ENCODE measurements around the gene EFCAB12. TPM values are rescaled to one million over a fixed set of nuclear protein-coding genes. Genes with fewer than 3 reads are reported as not detected.
"Not testable (repeated sequence)": the region's sequence is repeated elsewhere in the genome, so short reads cannot be mapped to it uniquely, and the experiment has no call there.

The EFCAB12 gene
- total RNA-seq, 2 experiments from 2014 or later = 1.1 to 2.5 TPM

- Histone ChIP-seq H4K20me1 (ENCODE audit: insufficient read depth, low read length) (no peaks in the 10 kb centered on the region), H3K9me3 (ENCODE audit: low read length) (no peaks in the 10 kb centered on the region), H3K27ac (ENCODE audit: low read depth, low read length, poor library complexity, severe bottlenecking) (no peak overlapping the region), H3K9me2 (ENCODE audit: insufficient read depth, low read length) (no peaks in the 10 kb centered on the region), H3K79me2 (ENCODE audit: insufficient read depth, low read depth, low read length) (no peaks in the 10 kb centered on the region), H3K36me3 (ENCODE audit: insufficient read depth, low read length) (no peaks in the 10 kb centered on the region), H3K4me1 (ENCODE audit: insufficient read depth, low read length, poor library complexity, severe bottlenecking) (no peaks in the 10 kb centered on the region), H3K4me3 (ENCODE audit: low read depth, low read length, poor library complexity, severe bottlenecking) (no peak overlapping the region), H2AFZ (ENCODE audit: low read length) (no peak overlapping the region), H3K4me2 (ENCODE audit: low read length) (no peak overlapping the region)
- DNase-seq (ENCODE audit: low spot score) = no peak
- POLR2A ChIA-PET = no interaction called here
- intact Hi-C loops (cut with micrococcal nuclease; ENCODE audit: unreplicated experiment) = no loop called here
- CTCF ChIA-PET (ENCODE audit: unreplicated experiment) = no interaction called here
- no peak for TF ChIP-seq EZH2phosphoT487 (IDR thresholded peaks at IDR 0.05; ENCODE audit: borderline replicate concordance, low read depth, low read length)
- TF ChIP-seq, protein P1, sequence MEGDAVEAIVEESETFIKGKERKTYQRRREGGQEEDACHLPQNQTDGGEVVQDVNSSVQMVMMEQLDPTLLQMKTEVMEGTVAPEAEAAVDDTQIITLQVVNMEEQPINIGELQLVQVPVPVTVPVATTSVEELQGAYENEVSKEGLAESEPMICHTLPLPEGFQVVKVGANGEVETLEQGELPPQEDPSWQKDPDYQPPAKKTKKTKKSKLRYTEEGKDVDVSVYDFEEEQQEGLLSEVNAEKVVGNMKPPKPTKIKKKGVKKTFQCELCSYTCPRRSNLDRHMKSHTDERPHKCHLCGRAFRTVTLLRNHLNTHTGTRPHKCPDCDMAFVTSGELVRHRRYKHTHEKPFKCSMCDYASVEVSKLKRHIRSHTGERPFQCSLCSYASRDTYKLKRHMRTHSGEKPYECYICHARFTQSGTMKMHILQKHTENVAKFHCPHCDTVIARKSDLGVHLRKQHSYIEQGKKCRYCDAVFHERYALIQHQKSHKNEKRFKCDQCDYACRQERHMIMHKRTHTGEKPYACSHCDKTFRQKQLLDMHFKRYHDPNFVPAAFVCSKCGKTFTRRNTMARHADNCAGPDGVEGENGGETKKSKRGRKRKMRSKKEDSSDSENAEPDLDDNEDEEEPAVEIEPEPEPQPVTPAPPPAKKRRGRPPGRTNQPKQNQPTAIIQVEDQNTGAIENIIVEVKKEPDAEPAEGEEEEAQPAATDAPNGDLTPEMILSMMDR (conservative IDR thresholded peaks at IDR 0.05; ENCODE audit: low read length) = no peak
- BruUV-seq (replicated peaks) = no TSS peak
Measured at GRCh38 chr3:129366312-129366831, 62.1 kb downstream of the EFCAB12 start.

- ChIA-PET CTCF (ENCODE audit: unreplicated experiment) (interaction anchor here (0.6 kb wide), 1 partner anchor 16 kb away, joined by 3 read pairs; no protein-coding TSS in a partner anchor), POLR2A (no interaction called here)
- no peak for DNase-seq (ENCODE audit: low spot score)
- Histone ChIP-seq H4K20me1 (ENCODE audit: insufficient read depth, low read length) (no peaks in the 10 kb centered on the region), H3K4me1 (ENCODE audit: insufficient read depth, low read length, poor library complexity, severe bottlenecking) (no peaks in the 10 kb centered on the region), H3K27ac (ENCODE audit: low read depth, low read length, poor library complexity, severe bottlenecking) (no peak overlapping the region), H3K79me2 (ENCODE audit: insufficient read depth, low read depth, low read length) (no peaks in the 10 kb centered on the region), H3K36me3 (ENCODE audit: insufficient read depth, low read length) (no peaks in the 10 kb centered on the region), H3K4me2 (ENCODE audit: low read length) (no peak overlapping the region), H2AFZ (ENCODE audit: low read length) (no peak overlapping the region), H3K9me3 (ENCODE audit: low read length) (no peaks in the 10 kb centered on the region), H3K4me3 (ENCODE audit: low read depth, low read length, poor library complexity, severe bottlenecking) (no peak overlapping the region), H3K9me2 (ENCODE audit: insufficient read depth, low read length) (no peaks in the 10 kb centered on the region)
- TF ChIP-seq, protein P1 (conservative IDR thresholded peaks at IDR 0.05; ENCODE audit: low read length) = no peak
- TF ChIP-seq EZH2phosphoT487 (IDR thresholded peaks at IDR 0.05; ENCODE audit: borderline replicate concordance, low read depth, low read length) = no peak
- intact Hi-C loops (cut with micrococcal nuclease; ENCODE audit: unreplicated experiment) = no loop called here
- BruUV-seq (replicated peaks) = no TSS peak
Measured at GRCh38 chr3:129365296-129366136, 62.9 kb downstream of the EFCAB12 start.

GRCh38 chr3:129364811-129365210, 63.6 kb downstream of the EFCAB12 start:
- H3K36me3 ChIP-seq (ENCODE audit: insufficient read depth, low read length); H3K79me2 ChIP-seq (ENCODE audit: insufficient read depth, low read depth, low read length); H3K4me2 ChIP-seq (ENCODE audit: low read length); POLR2A ChIA-PET; H4K20me1 ChIP-seq (ENCODE audit: insufficient read depth, low read length); intact Hi-C loops (cut with micrococcal nuclease; ENCODE audit: unreplicated experiment); H3K9me3 ChIP-seq (ENCODE audit: low read length); H3K9me2 ChIP-seq (ENCODE audit: insufficient read depth, low read length); H3K27ac ChIP-seq (ENCODE audit: low read depth, low read length, poor library complexity, severe bottlenecking); H3K4me1 ChIP-seq (ENCODE audit: insufficient read depth, low read length, poor library complexity, severe bottlenecking); H2AFZ ChIP-seq (ENCODE audit: low read length); CTCF ChIA-PET (ENCODE audit: unreplicated experiment); BruUV-seq (replicated peaks); DNase-seq (ENCODE audit: low spot score); H3K4me3 ChIP-seq (ENCODE audit: low read depth, low read length, poor library complexity, severe bottlenecking): not testable (repeated sequence)

- H2AFZ ChIP-seq (ENCODE audit: low read length); intact Hi-C loops (cut with micrococcal nuclease; ENCODE audit: unreplicated experiment); DNase-seq (ENCODE audit: low spot score); H3K9me3 ChIP-seq (ENCODE audit: low read length); H3K9me2 ChIP-seq (ENCODE audit: insufficient read depth, low read length); POLR2A ChIA-PET; H3K4me1 ChIP-seq (ENCODE audit: insufficient read depth, low read length, poor library complexity, severe bottlenecking); H3K4me3 ChIP-seq (ENCODE audit: low read depth, low read length, poor library complexity, severe bottlenecking); H3K79me2 ChIP-seq (ENCODE audit: insufficient read depth, low read depth, low read length); H3K36me3 ChIP-seq (ENCODE audit: insufficient read depth, low read length); CTCF ChIA-PET (ENCODE audit: unreplicated experiment); H3K4me2 ChIP-seq (ENCODE audit: low read length); BruUV-seq (replicated peaks); H3K27ac ChIP-seq (ENCODE audit: low read depth, low read length, poor library complexity, severe bottlenecking); H4K20me1 ChIP-seq (ENCODE audit: insufficient read depth, low read length): not testable (repeated sequence)
Measured at GRCh38 chr3:129363356-129363755, 65.1 kb downstream of the EFCAB12 start.
